OCI-LY3 (cell line): ENCODE measurements around the gene PIK3R4.

Experiments
- H2AFZ ChIP-seq: fragments of 200-600, 300-600 bp; shearing (Covaris generic); 2 replicates; pipeline ENCODE4 v1.6.0; 2014; ENCODE audit warnings: antibody characterized with exemption, low read depth, low read length
- H3K27ac ChIP-seq: fragments of 200-600, 300-600 bp; sonication (generic); 2 replicates; pipeline ENCODE4 v1.5.1; 2014; ENCODE audit warnings: mild to moderate bottlenecking, low read length, moderate library complexity, mixed read lengths
- H3K27me3 ChIP-seq: fragments of 200-600, 300-600 bp; sonication (generic); 2 replicates; pipeline ENCODE4 v1.6.1; 2014; ENCODE audit warnings: low read depth, low read length, mixed read lengths
- H3K36me3 ChIP-seq: fragments of 200-600, 300-600 bp; sonication (generic); replicated peaks from 2 replicates; pipeline ENCODE3; 2014; ENCODE audit warnings: low read depth, low read length, mixed read lengths
- H3K4me1 ChIP-seq: fragments of 300-600, 200-600 bp; sonication (generic); 2 replicates; pipeline ENCODE4 v1.6.1; 2014; ENCODE audit warnings: low read length, mixed read lengths
- H3K4me2 ChIP-seq: fragments of 200-600, 300-600 bp; sonication (generic); 2 replicates; pipeline ENCODE4 v1.6.1; 2014; ENCODE audit warnings: low read length, mixed read lengths
- H3K4me3 ChIP-seq: fragments of 300-600, 200-600 bp; sonication (generic); 2 replicates; pipeline ENCODE4 v1.5.1; 2014; ENCODE audit warnings: antibody characterized with exemption, mild to moderate bottlenecking, low read length, moderate library complexity
- H3K79me2 ChIP-seq: fragments of 300-600, 200-600 bp; shearing (Covaris generic); 2 replicates; pipeline ENCODE4 v1.6.1; 2014; ENCODE audit warnings: mild to moderate bottlenecking, low read length, mixed read lengths
- H3K9ac ChIP-seq: fragments of 300-600, 200-600 bp; shearing (Covaris generic); 2 replicates; pipeline ENCODE4 v1.6.0; 2014; ENCODE audit warnings: mild to moderate bottlenecking, low read length, moderate library complexity
- H3K9me3 ChIP-seq: fragments of 200-600, 300-600 bp; shearing (Covaris generic); 2 replicates; pipeline ENCODE4 v1.6.1; 2014; ENCODE audit warnings: low read length, mixed read lengths; ENCODE audit not compliant: insufficient read depth
- H4K20me1 ChIP-seq: fragments of 200-600, 300-600 bp; sonication (generic); 2 replicates; pipeline ENCODE4 v1.6.1; 2016; ENCODE audit warnings: low read length, mixed read lengths; ENCODE audit not compliant: insufficient read depth
- EZH2phosphoT487 ChIP-seq: fragments of 200-600 bp; shearing (Covaris generic); IDR thresholded peaks from 2 replicates; pipeline ENCODE4 v1.6.1; 2018; ENCODE audit warnings: antibody characterized with exemption, mixed run types, low read depth
- TF ChIP-seq, protein P1 (sequence below): fragments of 200-600, 300-600 bp; sonication (generic); IDR thresholded peaks from 2 replicates; pipeline ENCODE4 v1.5.1; 2014; ENCODE audit warnings: antibody characterized with exemption, low read length, low read depth

Gene PIK3R4

GRCh38 chr3:130787422-130788068 is 40.9 kb upstream of the PIK3R4 start:
- no peaks in the 10 kb centered on the region for H3K4me1 ChIP-seq
- H3K79me2 ChIP-seq = no peaks in the 10 kb centered on the region
- no peaks in the 10 kb centered on the region for H3K36me3 ChIP-seq
- H3K4me3 ChIP-seq = no peak overlapping the region
- peaks cover 5% of the 10 kb centered on the region; the same call in 1 of the 2 replicates for H3K27me3 ChIP-seq
- no peak overlapping the region for H2AFZ ChIP-seq
- H3K27ac ChIP-seq = no peak overlapping the region
- H4K20me1 ChIP-seq = no peaks in the 10 kb centered on the region
- H3K9me3 ChIP-seq = no peaks in the 10 kb centered on the region
- TF ChIP-seq, protein P1, sequence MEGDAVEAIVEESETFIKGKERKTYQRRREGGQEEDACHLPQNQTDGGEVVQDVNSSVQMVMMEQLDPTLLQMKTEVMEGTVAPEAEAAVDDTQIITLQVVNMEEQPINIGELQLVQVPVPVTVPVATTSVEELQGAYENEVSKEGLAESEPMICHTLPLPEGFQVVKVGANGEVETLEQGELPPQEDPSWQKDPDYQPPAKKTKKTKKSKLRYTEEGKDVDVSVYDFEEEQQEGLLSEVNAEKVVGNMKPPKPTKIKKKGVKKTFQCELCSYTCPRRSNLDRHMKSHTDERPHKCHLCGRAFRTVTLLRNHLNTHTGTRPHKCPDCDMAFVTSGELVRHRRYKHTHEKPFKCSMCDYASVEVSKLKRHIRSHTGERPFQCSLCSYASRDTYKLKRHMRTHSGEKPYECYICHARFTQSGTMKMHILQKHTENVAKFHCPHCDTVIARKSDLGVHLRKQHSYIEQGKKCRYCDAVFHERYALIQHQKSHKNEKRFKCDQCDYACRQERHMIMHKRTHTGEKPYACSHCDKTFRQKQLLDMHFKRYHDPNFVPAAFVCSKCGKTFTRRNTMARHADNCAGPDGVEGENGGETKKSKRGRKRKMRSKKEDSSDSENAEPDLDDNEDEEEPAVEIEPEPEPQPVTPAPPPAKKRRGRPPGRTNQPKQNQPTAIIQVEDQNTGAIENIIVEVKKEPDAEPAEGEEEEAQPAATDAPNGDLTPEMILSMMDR = no peak
- TF ChIP-seq EZH2phosphoT487 = no peak
- H3K4me2 ChIP-seq = no peak overlapping the region
- no peak overlapping the region for H3K9ac ChIP-seq

DNA sequence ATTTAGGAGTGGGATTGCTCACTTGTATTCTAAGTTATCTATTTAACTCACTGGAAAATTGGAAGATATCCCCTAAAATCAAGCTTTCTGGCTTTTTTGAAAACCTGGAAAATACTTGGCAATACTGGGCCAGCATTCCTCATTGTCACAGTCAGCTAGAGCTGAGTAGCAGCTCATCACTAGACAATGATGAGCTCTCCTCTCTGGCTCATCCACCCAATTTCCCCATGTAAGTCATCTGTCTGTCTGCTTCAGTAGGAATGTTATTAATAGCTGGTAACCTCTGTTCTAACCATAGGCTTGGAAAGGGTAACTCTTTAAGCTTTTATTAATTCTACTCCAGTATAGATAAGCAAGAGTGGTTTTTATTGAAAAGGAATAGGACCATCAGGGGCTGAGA is 39.7 kb upstream of the PIK3R4 start:
- Histone ChIP-seq H3K27me3 (no peaks in the 10 kb centered on the region), H3K79me2 (no peaks in the 10 kb centered on the region), H2AFZ (no peak overlapping the region), H3K36me3 (no peaks in the 10 kb centered on the region), H3K9ac (no peak overlapping the region), H3K4me2 (no peak overlapping the region), H3K9me3 (no peaks in the 10 kb centered on the region), H3K4me1 (no peaks in the 10 kb centered on the region), H3K4me3 (no peak overlapping the region), H4K20me1 (no peaks in the 10 kb centered on the region), H3K27ac (no peak overlapping the region)
- TF ChIP-seq EZH2phosphoT487 = no peak
- TF ChIP-seq, protein P1 = no peak

DNA sequence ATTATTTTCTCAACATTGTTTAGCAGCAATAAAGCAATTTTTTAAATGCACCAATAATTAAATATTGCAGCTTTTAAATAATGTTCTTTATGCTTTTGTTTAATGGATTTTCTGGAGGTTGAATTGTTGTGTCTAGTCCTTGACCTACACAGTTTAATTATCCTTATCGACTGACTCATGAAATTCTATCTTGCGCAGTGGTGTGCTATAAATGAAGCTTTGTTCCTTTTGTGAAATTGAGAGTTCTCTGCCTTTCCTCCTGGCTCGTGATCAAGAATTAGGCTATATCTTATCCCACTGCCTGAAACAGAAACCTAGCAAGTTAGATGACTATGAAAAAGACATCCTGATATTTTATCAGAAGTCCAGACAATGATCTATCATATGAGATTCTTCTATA is 37.0 kb upstream of the PIK3R4 start:
- Histone ChIP-seq H3K9ac (no peak overlapping the region), H4K20me1 (no peaks in the 10 kb centered on the region), H3K4me1 (no peaks in the 10 kb centered on the region), H3K27ac (no peak overlapping the region), H3K36me3 (no peaks in the 10 kb centered on the region), H3K4me2 (no peak overlapping the region), H3K27me3 (no peaks in the 10 kb centered on the region), H3K9me3 (no peaks in the 10 kb centered on the region), H3K79me2 (no peaks in the 10 kb centered on the region), H2AFZ (no peak overlapping the region), H3K4me3 (no peak overlapping the region)
- TF ChIP-seq, protein P1 = no peak
- TF ChIP-seq EZH2phosphoT487 = no peak

DNA sequence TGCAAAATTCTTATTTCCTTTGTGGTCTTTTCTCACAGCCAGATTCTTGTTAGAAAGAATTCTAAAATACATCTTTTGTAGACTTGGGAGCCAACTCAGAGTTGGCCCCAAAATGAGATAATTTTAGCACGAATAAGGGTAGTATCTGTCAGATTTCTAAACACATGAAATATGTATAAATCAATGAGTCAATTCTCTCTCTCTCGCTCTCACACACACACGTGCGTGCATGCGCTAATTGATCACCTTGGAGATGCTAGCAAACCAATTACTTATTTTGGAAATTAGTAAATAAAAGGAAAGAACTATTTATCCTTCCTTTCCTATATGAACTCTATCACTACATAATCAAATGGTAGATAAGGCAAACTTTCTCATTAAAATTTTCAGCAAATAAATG is 32.9 kb upstream of the PIK3R4 start:
- H3K4me2 ChIP-seq = no peak overlapping the region
- H4K20me1 ChIP-seq = no peaks in the 10 kb centered on the region
- no peaks in the 10 kb centered on the region for H3K4me1 ChIP-seq
- H3K36me3 ChIP-seq = no peaks in the 10 kb centered on the region
- H2AFZ ChIP-seq = no peak overlapping the region
- H3K27me3 ChIP-seq = no peaks in the 10 kb centered on the region
- H3K9me3 ChIP-seq = no peaks in the 10 kb centered on the region
- no peak for TF ChIP-seq EZH2phosphoT487
- TF ChIP-seq, protein P1 = no peak
- H3K9ac ChIP-seq = no peak overlapping the region
- no peaks in the 10 kb centered on the region for H3K79me2 ChIP-seq
- H3K4me3 ChIP-seq = no peak overlapping the region
- no peak overlapping the region for H3K27ac ChIP-seq
